DOHH2 (cell line): ENCODE measurements around the gene SRGN.

Experiments
- H3F3A ChIP-seq: fragments of 200-600 bp; sonication (generic), shearing (Covaris generic); 2 replicates; pipeline ENCODE4 v1.6.0; 2016; ENCODE audit warnings: antibody characterized with exemption, mild to moderate bottlenecking; ENCODE audit not compliant: control insufficient read depth, insufficient read depth
- H3K27ac ChIP-seq: fragments of 200-600 bp; sonication (generic); 2 replicates; pipeline ENCODE4 v1.5.1; 2014; ENCODE audit warnings: low read depth, mild to moderate bottlenecking, low read length, moderate library complexity
- H3K27me3 ChIP-seq: fragments of 200-600 bp; sonication (generic); 2 replicates; pipeline ENCODE4 v1.6.1; 2014; ENCODE audit warnings: mild to moderate bottlenecking, low read length, mixed read lengths; ENCODE audit not compliant: control insufficient read depth
- H3K36me3 ChIP-seq: fragments of 200-600 bp; sonication (generic); 2 replicates; pipeline ENCODE4 v1.6.1; 2014; ENCODE audit warnings: mild to moderate bottlenecking, low read length, moderate library complexity, mixed read lengths; ENCODE audit not compliant: control insufficient read depth
- H3K4me1 ChIP-seq: fragments of 200-600 bp; sonication (generic); 2 replicates; pipeline ENCODE4 v1.6.1; 2014; ENCODE audit warnings: mild to moderate bottlenecking, low read length, mixed read lengths; ENCODE audit not compliant: control insufficient read depth
- H3K4me2 ChIP-seq: fragments of 200-600 bp; sonication (generic); 2 replicates; pipeline ENCODE4 v1.6.0; 2014; ENCODE audit warnings: mild to moderate bottlenecking, low read length, moderate library complexity
- H3K4me3 ChIP-seq: fragments of 200-600 bp; sonication (generic); 2 replicates; pipeline ENCODE4 v1.5.1; 2014; ENCODE audit warnings: mild to moderate bottlenecking, low read length, mixed read lengths
- H3K79me2 ChIP-seq: fragments of 200-600 bp; sonication (generic); 2 replicates; pipeline ENCODE4 v1.6.1; 2014; ENCODE audit warnings: mild to moderate bottlenecking, low read length, mixed read lengths; ENCODE audit not compliant: control insufficient read depth
- H3K9me2 ChIP-seq: fragments of 200-600 bp; sonication (generic); replicated peaks from 2 replicates; pipeline ENCODE4 v1.6.1; 2014; ENCODE audit warnings: mild to moderate bottlenecking, low read length, mixed read lengths; ENCODE audit not compliant: control insufficient read depth
- H3K9me3 ChIP-seq: fragments of 200-600 bp; sonication (generic); 2 replicates; pipeline ENCODE4 v1.6.1; 2014; ENCODE audit warnings: antibody characterized with exemption, low read length, mixed read lengths; ENCODE audit not compliant: control insufficient read depth, insufficient read depth
- H4K20me1 ChIP-seq: fragments of 200-600 bp; sonication (generic); 2 replicates; pipeline ENCODE4 v1.6.0; 2014; ENCODE audit warnings: low read depth, mild to moderate bottlenecking, antibody characterized with exemption, low read length, moderate library complexity; ENCODE audit not compliant: control insufficient read depth, insufficient read depth
- CTCF ChIP-seq: fragments of 200-600 bp; sonication (generic); IDR thresholded peaks from one replicate; pipeline ENCODE4 v1.5.1; 2014; ENCODE audit warnings: antibody characterized with exemption, mild to moderate bottlenecking, low read depth, low read length; ENCODE audit not compliant: poor library complexity, severe bottlenecking
- EZH2phosphoT487 ChIP-seq: fragments of 200-600 bp; sonication (generic); IDR thresholded peaks from 2 replicates; pipeline ENCODE4 v1.6.1; 2017; ENCODE audit warnings: borderline replicate concordance, mild to moderate bottlenecking, antibody characterized with exemption, low read length, moderate library complexity, mixed read lengths

SRGN gene

DNA sequence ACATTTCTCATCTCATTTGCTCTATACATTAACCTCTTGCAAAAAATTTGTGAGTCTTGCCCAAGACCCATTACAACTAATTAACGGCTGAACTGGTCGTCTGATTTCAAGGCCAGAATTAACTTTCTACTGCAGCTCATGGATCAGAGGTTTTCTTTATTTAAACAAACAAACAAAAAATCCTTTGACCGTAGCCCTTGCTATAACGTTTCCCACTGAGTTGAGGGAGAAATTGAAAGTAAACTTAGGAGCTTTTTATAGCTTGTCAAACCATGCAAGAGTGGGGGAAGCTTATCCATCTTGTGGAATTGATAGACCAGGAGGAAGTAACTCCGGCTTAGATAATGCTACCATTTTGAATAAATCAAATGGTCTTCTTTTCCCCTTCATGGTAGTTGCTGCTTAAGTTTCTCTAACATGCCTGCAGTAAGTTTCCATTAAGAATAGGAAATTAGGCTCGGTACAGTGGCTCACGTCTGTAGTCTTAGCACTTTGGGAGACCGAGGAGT lies 3.3 kb downstream of the SRGN start:
- H3K79me2 ChIP-seq: no peaks in the 10 kb centered on the region
- no peaks in the 10 kb centered on the region for H3K36me3 ChIP-seq
- H3K9me2 ChIP-seq: no peaks in the 10 kb centered on the region
- TF ChIP-seq CTCF (no peak), EZH2phosphoT487 (no peak)
- H3K27ac ChIP-seq: no peak overlapping the region
- H3K4me2 ChIP-seq: no peak overlapping the region
- peaks cover 30% of the 10 kb centered on the region for H3K4me1 ChIP-seq
- no peaks in the 10 kb centered on the region for H3K27me3 ChIP-seq
- H3K4me3 ChIP-seq: no peak overlapping the region
- no peaks in the 10 kb centered on the region for H3K9me3 ChIP-seq
- H4K20me1 ChIP-seq: no peaks in the 10 kb centered on the region
- no peaks in the 10 kb centered on the region for H3F3A ChIP-seq

DNA sequence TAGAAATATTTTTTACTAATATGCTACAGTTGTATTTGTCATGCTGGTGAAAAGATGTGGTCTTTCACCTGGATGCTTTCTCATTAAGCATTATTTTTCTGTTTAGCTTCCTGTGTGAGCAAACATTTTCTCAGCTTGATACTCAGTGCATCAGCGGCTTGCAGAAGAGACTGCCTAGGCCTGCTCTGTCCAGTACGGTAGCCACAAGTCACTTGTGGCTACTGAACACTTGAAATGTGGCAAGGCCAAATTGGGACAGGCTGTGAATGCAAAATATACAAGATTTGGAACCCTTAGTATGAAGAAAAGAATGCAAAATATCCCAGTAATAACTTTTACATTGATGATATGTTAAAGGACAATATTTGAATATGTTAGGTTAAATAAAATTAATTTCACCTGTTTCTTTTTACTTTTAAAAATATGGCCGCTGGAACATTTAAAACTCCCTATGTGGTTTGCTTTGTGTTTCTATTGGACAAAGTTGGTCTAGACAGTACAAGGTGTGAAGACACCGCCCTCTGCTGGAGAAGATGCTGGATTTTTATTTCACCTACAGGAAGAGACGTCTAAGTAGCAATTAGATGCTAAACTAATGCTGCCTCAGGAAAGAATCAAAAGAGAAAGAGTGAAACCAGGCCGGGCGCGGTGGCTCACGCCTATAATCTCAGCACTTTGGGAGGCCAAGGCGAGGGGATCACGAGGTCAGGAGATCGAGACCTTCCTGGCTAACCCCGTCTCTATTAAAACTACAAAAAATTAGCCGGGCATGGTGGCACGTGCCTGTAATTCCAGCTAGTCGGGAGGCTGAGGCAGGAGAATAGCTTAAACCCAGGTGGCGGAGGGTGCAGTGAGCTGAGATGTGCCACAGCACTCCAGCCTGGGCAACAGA lies 5.3 kb downstream of the SRGN start:
- no peaks in the 10 kb centered on the region for H3K9me2 ChIP-seq
- no peaks in the 10 kb centered on the region for H3F3A ChIP-seq
- TF ChIP-seq EZH2phosphoT487 (no peak), CTCF (peak; percentile 74)
- no peak overlapping the region for H3K4me2 ChIP-seq
- peaks cover 21% of the 10 kb centered on the region for H3K4me1 ChIP-seq
- no peaks in the 10 kb centered on the region for H3K36me3 ChIP-seq
- no peaks in the 10 kb centered on the region for H4K20me1 ChIP-seq
- H3K79me2 ChIP-seq: no peaks in the 10 kb centered on the region
- no peaks in the 10 kb centered on the region for H3K9me3 ChIP-seq
- H3K27me3 ChIP-seq: no peaks in the 10 kb centered on the region
- H3K27ac ChIP-seq: no peak overlapping the region
- no peak overlapping the region for H3K4me3 ChIP-seq

DNA sequence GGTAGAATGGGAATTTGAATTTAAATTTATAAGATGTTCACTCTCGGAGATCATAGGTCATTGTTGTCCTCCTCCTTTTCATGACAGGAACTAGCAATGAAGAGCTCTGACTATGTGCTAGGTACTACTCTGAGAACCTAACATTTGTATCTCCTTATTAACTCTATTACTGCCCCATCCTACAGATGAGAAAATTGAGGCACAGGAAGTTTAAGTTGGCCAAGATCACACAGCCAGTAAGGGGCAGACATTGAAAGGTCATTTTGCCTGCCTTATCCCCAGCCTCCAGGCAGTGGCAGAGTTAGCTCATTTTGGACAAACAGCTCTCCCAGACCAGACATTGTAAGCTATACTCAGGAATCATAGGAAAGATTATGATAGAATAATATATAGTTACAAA lies 6.0 kb downstream of the SRGN start:
- Histone ChIP-seq H3K36me3 (no peaks in the 10 kb centered on the region), H3K79me2 (no peaks in the 10 kb centered on the region), H3K4me3 (no peak overlapping the region), H3K4me2 (no peak overlapping the region), H3K9me2 (no peaks in the 10 kb centered on the region), H3F3A (no peaks in the 10 kb centered on the region), H3K4me1 (peaks cover 14% of the 10 kb centered on the region), H4K20me1 (no peaks in the 10 kb centered on the region), H3K27ac (no peak overlapping the region), H3K27me3 (no peaks in the 10 kb centered on the region), H3K9me3 (no peaks in the 10 kb centered on the region)
- TF ChIP-seq CTCF (no peak), EZH2phosphoT487 (no peak)
